HUES64 (cell line): ENCODE data around the gene SLC25A31.

ENCODE experiments used
- H3K27ac ChIP-seq: 2 replicates; pipeline ENCODE4 v1.7.0; 2013; ENCODE audit warnings: low read depth, low read length, inconsistent platforms
- H3K27me3 ChIP-seq: 2 replicates; pipeline ENCODE4 v1.6.1; 2013; ENCODE audit warnings: mild to moderate bottlenecking, low read length; ENCODE audit not compliant: insufficient read depth
- H3K36me3 ChIP-seq: 2 replicates; pipeline ENCODE4 v1.6.1; 2013; ENCODE audit warnings: mild to moderate bottlenecking, low read length; ENCODE audit not compliant: insufficient read depth
- H3K4me1 ChIP-seq: 2 replicates; pipeline ENCODE4 v1.6.1; 2013; ENCODE audit warnings: mild to moderate bottlenecking, low read length, moderate library complexity; ENCODE audit not compliant: insufficient read depth
- H3K4me3 ChIP-seq: 2 replicates; pipeline ENCODE4 v1.5.1; 2013; ENCODE audit warnings: mild to moderate bottlenecking, low read length, moderate library complexity
- H3K9ac ChIP-seq: 2 replicates; pipeline ENCODE4 v1.6.1; 2013; ENCODE audit warnings: mild to moderate bottlenecking, low read depth, low read length
- H3K9me3 ChIP-seq: 2 replicates; pipeline ENCODE4 v1.6.1; 2013; ENCODE audit warnings: low read depth, low read length; ENCODE audit not compliant: insufficient read depth
- WGBS: fragments of 150-250, 120-280 bp; methylation state at CpG from one replicate; pipeline ENCODE4 v1.1.7; 2013; ENCODE audit warnings: missing lambda C conversion rate; 5-methylcytosine and 5-hydroxymethylcytosine counted together

Gene SLC25A31

GRCh38 chr4:127741247-127741646 is 11.0 kb downstream of the SLC25A31 start:
- Histone ChIP-seq H3K9ac (no peak overlapping the region), H3K27ac (no peak overlapping the region), H3K27me3 (no peaks in the 10 kb centered on the region), H3K36me3 (no peaks in the 10 kb centered on the region), H3K4me3 (no peak overlapping the region), H3K9me3 (no peaks in the 10 kb centered on the region), H3K4me1 (no peaks in the 10 kb centered on the region)
- 100% methylated on average over 1 of the region's 1 CpG for whole genome bisulfite sequencing

DNA sequence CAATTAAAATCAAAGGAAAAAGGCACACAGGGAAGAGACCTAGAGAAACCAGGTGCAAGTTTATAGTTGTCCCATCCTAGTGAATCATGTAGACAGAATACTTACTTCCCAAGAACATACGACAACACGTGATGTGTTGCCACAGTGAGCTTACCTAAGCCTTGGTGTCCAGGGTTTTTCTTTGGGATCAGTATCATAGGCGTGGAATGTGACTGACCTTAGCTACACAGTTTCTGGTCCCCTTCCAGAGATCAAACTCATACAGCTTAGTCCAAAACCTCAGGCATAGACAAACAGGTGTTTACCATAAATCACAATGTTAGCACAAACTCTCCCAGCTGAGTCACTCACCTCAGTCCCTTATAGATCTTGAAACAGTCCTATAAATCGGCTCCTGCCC is 17.7 kb downstream of the SLC25A31 start:
- H3K9me3 ChIP-seq = peaks cover 18% of the 10 kb centered on the region; the same call in 1 of the 2 replicates
- no peak overlapping the region for H3K27ac ChIP-seq
- H3K36me3 ChIP-seq = no peaks in the 10 kb centered on the region
- WGBS = 95% methylated on average over 4 of the region's 4 CpGs
- no peaks in the 10 kb centered on the region for H3K27me3 ChIP-seq
- H3K4me1 ChIP-seq = no peaks in the 10 kb centered on the region
- H3K9ac ChIP-seq = no peak overlapping the region
- H3K4me3 ChIP-seq = no peak overlapping the region

DNA sequence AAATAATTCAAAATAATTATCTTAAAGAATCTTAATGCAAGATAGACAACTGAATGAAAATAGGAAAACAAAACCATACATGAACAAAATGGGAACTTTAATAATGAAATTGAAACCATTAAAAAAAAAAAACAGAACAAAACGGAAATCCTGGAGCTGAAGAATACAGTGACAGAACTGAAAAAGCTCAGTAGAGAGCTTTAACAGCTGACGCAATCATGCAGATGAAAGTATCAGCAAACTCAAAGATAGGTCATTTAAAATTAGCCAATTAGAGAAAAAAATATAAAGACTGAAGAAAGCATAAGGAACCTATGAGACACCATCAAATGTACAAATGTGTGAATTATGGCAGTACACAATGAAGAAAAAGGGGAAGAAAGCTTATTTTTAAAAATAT is 18.8 kb downstream of the SLC25A31 start:
- Histone ChIP-seq H3K27me3 (no peaks in the 10 kb centered on the region), H3K4me1 (no peaks in the 10 kb centered on the region), H3K27ac (no peak overlapping the region), H3K9ac (no peak overlapping the region), H3K9me3 (peaks cover 18% of the 10 kb centered on the region; the same call in 1 of the 2 replicates), H3K36me3 (no peaks in the 10 kb centered on the region), H3K4me3 (no peak overlapping the region)
- 100% methylated on average over 2 of the region's 2 CpGs for WGBS

DNA sequence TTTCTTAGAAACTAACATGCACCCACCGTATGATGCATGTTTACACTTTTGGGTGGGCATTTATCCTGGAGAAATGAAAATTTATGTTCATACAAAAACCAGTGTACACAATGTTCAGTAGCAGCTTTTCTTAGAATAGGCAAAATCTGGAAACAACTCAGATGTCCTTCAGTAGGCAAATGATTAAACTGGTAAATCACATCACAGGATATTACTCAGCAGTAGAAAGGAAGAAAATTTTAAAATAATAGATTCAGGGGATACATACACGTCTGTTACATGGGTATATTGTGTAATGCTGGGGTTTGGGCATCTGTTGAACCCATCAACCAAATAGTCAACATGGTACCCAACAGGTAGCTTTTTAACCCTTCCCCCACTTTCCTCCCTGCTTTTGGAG is 26.7 kb downstream of the SLC25A31 start:
- Histone ChIP-seq H3K4me1 (no peaks in the 10 kb centered on the region), H3K9ac (no peak overlapping the region), H3K4me3 (no peak overlapping the region), H3K36me3 (no peaks in the 10 kb centered on the region), H3K27me3 (no peaks in the 10 kb centered on the region), H3K9me3 (no peaks in the 10 kb centered on the region), H3K27ac (no peak overlapping the region)
- 100% methylated on average over 1 of the region's 2 CpGs for WGBS

DNA sequence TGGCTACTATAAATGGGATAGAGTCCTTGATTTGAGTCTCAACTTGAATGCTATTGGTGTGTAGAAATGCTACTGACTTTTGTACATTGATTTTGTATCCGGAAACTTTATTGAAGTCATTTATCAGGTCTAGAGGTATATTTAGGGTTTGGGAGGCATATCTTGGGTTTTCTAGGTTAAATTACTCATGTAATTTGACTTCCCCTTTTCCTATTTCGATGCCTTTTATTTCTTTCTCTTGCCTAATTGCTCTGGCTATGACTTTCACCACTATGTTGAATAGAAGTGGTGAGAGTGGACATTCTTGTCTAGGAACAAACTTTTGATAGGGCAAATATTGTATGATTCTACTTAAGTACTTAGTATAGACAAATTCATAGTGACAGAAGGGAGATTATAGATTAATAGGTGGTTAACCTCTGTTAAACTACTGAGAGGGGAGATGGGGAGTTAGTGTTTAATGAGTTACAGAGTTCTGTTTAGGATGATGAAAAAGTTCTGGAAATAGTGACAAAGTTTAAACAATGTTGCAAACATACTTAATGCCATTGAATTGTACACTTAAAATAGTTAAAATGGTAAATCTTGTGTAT is 29.1 kb downstream of the SLC25A31 start:
- 91% methylated on average over 1 of the region's 2 CpGs for WGBS
- no peak overlapping the region for H3K4me3 ChIP-seq

DNA sequence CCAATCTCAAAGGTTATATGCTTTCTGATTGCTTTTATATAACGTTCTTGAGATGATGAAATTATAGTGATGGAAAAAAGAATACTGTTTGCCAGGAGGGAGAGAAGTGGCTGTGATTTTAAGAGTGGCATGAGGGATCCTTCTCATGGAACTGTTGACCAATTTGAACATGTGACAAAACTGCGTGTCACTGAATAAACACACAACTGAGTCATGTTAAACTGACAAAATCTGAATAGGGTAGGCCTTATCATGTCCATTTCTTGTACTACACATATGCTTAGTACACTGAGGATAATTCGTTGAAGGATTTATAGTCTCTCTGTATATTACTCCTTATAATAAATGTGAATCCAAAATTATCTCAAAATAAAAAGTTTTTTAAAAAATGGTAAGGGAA is 29.7 kb downstream of the SLC25A31 start:
- 92% methylated on average over 2 of the region's 3 CpGs for WGBS

More for the DNA sequence above, 29.1 kb downstream of the SLC25A31 start:
- no peak overlapping the region for H3K27ac ChIP-seq
- no peaks in the 10 kb centered on the region for H3K27me3 ChIP-seq
- no peaks in the 10 kb centered on the region for H3K4me1 ChIP-seq
- H3K36me3 ChIP-seq = no peaks in the 10 kb centered on the region
- H3K9me3 ChIP-seq = no peaks in the 10 kb centered on the region
- no peak overlapping the region for H3K9ac ChIP-seq

GRCh38 chr4:127771535-127772275 is 41.5 kb downstream of the SLC25A31 start:
- H3K9me3 ChIP-seq = no peaks in the 10 kb centered on the region
- peaks cover 3% of the 10 kb centered on the region; the same call in 1 of the 2 replicates for H3K4me1 ChIP-seq
- no peak overlapping the region for H3K27ac ChIP-seq
- 92% methylated on average over 2 of the region's 4 CpGs for WGBS
- H3K9ac ChIP-seq = no peak overlapping the region
- no peaks in the 10 kb centered on the region for H3K27me3 ChIP-seq
- no peak overlapping the region for H3K4me3 ChIP-seq
- H3K36me3 ChIP-seq = no peaks in the 10 kb centered on the region

More for the DNA sequence above, 29.7 kb downstream of the SLC25A31 start:
- no peaks in the 10 kb centered on the region for H3K36me3 ChIP-seq
- H3K9me3 ChIP-seq = no peaks in the 10 kb centered on the region
- no peaks in the 10 kb centered on the region for H3K4me1 ChIP-seq
- no peak overlapping the region for H3K4me3 ChIP-seq
- no peak overlapping the region for H3K27ac ChIP-seq
- no peaks in the 10 kb centered on the region for H3K27me3 ChIP-seq
- no peak overlapping the region for H3K9ac ChIP-seq

- H3K36me3 ChIP-seq = no peaks in the 10 kb centered on the region
- H3K4me3 ChIP-seq = no peak overlapping the region
- no peak overlapping the region for H3K9ac ChIP-seq
- no peaks in the 10 kb centered on the region for H3K27me3 ChIP-seq
- no peak overlapping the region for H3K27ac ChIP-seq
- WGBS = 95% methylated on average over 9 of the region's 10 CpGs
- peaks cover 7% of the 10 kb centered on the region; the same call in 1 of the 2 replicates for H3K4me1 ChIP-seq
- H3K9me3 ChIP-seq = no peaks in the 10 kb centered on the region
These were observed 42.8 kb downstream of the SLC25A31 start for GRCh38 chr4:127772769-127773671.

DNA sequence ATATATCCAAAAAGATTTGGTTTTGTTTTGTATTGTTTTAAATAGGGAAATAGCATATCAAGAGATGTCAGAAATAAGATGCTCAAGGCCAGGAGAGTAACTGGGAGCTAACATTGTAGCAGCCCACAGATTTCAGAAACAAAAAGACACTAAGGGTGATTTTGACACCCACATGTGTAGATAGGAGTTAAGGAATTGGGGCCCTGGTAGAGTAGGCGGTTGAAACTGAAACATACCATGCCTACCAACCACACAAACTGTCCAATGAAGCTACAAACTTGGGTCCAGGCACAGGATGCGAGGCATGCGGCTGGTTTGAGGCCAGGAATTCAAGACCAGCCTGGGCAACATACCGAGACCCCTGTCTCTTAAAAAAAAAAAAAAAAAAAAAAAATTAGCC is 45.6 kb downstream of the SLC25A31 start:
- H3K36me3 ChIP-seq = no peaks in the 10 kb centered on the region
- H3K27ac ChIP-seq = no peak overlapping the region
- 92% methylated on average over 4 of the region's 4 CpGs for WGBS
- H3K27me3 ChIP-seq = peaks cover 9% of the 10 kb centered on the region
- H3K9ac ChIP-seq = no peak overlapping the region
- peaks cover 7% of the 10 kb centered on the region; the same call in 1 of the 2 replicates for H3K4me1 ChIP-seq
- H3K9me3 ChIP-seq = no peaks in the 10 kb centered on the region
- H3K4me3 ChIP-seq = no peak overlapping the region

DNA sequence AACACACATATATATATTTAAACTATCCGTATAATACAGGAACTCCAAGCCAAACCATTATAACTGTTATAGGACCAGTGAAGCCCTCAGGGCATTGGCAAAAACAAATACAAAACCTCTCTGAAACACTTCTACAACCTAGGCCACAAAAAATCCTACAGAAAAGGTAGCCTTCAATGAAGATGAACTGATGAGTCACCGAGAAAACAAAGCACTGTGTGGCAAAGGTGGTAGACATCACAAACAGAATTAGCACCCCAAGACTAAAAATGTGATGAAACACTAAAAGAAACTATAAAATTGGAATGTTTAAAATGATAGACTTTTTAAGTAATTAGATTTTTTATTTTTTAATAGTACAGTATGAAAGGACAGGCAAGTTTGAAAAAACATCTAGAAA is 46.4 kb downstream of the SLC25A31 start:
- H3K27me3 ChIP-seq = peaks cover 17% of the 10 kb centered on the region
- 94% methylated on average over 2 of the region's 2 CpGs for WGBS
- H3K4me3 ChIP-seq = no peak overlapping the region
- no peak overlapping the region for H3K27ac ChIP-seq
- H3K4me1 ChIP-seq = peaks cover 7% of the 10 kb centered on the region; the same call in 1 of the 2 replicates
- H3K9ac ChIP-seq = no peak overlapping the region
- H3K36me3 ChIP-seq = no peaks in the 10 kb centered on the region
- no peaks in the 10 kb centered on the region for H3K9me3 ChIP-seq

DNA sequence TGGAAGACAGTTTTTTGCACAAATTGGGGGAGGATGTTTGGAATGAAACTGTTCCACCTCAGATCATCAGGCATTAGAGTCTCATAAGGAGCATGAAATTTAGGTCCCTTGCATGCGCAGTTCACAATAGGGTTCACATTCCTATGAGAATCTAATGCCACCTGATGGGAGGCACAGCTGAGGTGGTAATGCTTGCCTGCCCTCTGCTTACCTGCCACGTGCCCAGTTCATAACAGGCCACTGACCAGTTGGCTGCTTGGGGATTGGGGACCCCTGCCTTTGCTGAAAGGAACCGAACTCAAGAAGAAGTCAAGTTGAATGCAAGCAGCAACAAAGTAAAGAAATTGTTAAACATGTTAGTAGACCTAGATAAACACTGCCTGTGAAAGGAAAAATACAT is 47.3 kb downstream of the SLC25A31 start:
- Histone ChIP-seq H3K27me3 (peaks cover 24% of the 10 kb centered on the region), H3K4me1 (peaks cover 7% of the 10 kb centered on the region; the same call in 1 of the 2 replicates), H3K9ac (no peak overlapping the region), H3K36me3 (no peaks in the 10 kb centered on the region), H3K4me3 (no peak overlapping the region), H3K9me3 (no peaks in the 10 kb centered on the region), H3K27ac (no peak overlapping the region)
- WGBS = 86% methylated on average over 3 of the region's 3 CpGs
